GM21717 (cell line): Measurements from ENCODE around the gene ERO1B.
"Not testable (repeated sequence)": the region's sequence is repeated elsewhere in the genome, so short reads cannot be mapped to it uniquely, and the experiment has no call there.

Source experiments
- ATAC-seq: cut with Tn5 transposase; IDR thresholded peaks from one replicate; pipeline ENCODE4 v1.9.1; 2021; ENCODE audit warnings: mild to moderate bottlenecking, moderate library complexity; ENCODE audit not compliant: unreplicated experiment

ERO1B gene, protein sequence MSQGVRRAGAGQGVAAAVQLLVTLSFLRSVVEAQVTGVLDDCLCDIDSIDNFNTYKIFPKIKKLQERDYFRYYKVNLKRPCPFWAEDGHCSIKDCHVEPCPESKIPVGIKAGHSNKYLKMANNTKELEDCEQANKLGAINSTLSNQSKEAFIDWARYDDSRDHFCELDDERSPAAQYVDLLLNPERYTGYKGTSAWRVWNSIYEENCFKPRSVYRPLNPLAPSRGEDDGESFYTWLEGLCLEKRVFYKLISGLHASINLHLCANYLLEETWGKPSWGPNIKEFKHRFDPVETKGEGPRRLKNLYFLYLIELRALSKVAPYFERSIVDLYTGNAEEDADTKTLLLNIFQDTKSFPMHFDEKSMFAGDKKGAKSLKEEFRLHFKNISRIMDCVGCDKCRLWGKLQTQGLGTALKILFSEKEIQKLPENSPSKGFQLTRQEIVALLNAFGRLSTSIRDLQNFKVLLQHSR

DNA sequence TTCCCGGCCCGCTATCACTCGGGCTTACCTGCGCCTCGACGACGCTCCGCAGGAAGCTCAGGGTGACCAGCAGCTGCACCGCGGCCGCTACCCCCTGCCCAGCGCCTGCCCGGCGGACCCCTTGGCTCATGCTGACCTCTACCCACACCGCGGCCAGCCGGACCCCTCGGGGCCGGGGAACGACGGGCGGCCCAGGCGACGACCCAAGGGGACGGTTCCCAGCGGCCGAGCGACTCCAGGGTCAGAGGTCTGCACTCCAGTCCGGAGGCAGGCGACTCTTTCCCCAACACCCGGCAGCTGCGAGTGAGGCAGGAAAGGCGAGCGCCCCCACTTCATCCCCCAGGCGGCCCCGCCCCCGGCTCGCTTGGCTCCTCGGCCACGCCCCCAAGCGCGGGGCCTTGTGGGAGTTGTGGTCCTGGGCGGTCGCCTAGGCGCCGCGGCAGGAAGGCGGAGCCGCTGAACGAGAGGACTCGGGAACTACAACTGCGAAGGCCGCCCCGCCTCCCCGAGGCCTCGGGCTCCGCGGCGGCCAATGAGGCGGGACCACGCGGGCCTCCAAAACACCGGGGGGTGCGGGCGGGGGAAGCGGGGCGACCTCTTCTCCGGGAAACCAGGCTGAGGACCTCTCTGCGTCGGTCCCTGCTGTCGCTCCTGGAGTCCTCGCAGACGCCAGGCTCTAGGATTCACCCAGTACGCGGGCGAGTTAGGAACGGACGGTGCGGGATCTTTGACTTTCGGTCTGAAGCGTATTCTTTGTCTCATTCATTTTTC lies at the start of gene ERO1B:
ERO1B (minus strand) TSS at position 305 of the 771 bp plus-strand sequence; CDS start at position 130, 175 bp downstream.
- peak; percentile 75 for ATAC-seq

GRCh38 chr1:236331412-236331811 lies 49.7 kb upstream of the ERO1B start:
- not testable (repeated sequence) for ATAC-seq

DNA sequence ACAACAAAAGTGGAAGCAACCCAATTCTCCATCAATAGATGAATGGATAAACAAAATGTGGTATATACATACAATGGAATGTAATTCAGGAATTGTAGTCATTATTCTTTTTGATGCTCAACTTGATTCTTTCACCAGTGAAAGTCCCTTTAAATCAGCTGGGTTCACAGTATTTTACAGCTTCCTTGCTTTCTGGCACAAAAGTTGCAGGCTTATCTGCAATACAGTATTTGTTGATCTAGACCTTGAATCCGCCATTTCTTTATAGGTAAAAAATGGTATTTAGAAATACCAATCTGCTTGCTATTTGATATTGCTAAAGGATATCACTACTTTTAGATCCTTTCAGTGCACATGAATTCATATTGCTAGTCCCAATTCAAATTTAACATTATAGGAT lies 44.7 kb upstream of the ERO1B start:
- no peak for ATAC-seq

DNA sequence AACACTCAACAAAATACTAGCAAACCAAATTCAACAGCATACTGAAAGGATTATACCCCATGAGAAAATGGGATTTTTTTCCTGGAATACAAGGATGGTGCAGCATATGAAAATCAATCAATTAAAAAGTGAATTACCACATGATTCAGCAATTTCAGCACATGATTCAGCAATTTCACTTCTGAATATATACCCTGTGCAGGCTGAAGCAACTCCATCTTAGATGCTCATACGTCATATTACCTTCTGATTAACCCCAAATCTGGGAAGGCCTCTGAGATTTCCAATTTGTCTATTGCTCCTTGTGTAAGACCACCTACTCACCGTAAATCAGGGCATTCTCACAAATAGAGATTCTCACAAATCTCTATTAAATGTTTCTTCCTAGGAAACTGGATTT lies 43.8 kb upstream of the ERO1B start:
- ATAC-seq, result no peak

DNA sequence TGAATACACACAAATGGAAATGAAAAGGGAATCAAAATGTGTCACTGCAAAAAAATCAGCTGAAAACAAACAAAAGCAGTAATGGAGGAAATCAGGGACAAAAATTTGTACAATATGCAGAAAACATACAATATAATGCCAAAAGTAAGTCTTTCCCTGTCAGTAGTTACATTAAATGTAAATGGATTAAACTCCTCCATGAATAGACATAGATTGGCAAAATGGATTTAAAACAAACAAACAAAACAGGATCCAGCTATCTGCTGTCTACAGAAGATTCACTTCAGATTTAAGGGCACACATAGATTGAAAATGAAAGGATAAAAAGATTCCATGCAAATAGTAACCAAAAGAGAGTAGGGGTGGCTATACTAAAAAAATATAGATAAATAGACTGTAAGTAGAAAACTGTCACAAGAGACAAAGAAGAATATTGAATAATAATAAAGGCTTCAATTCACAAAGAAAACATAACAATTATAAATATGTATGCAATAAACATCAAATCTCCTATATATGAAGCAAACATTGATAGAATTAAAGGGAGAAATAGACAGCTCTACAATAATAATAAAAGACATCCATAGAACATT lies 42.2 kb upstream of the ERO1B start:
- no peak for ATAC-seq

DNA sequence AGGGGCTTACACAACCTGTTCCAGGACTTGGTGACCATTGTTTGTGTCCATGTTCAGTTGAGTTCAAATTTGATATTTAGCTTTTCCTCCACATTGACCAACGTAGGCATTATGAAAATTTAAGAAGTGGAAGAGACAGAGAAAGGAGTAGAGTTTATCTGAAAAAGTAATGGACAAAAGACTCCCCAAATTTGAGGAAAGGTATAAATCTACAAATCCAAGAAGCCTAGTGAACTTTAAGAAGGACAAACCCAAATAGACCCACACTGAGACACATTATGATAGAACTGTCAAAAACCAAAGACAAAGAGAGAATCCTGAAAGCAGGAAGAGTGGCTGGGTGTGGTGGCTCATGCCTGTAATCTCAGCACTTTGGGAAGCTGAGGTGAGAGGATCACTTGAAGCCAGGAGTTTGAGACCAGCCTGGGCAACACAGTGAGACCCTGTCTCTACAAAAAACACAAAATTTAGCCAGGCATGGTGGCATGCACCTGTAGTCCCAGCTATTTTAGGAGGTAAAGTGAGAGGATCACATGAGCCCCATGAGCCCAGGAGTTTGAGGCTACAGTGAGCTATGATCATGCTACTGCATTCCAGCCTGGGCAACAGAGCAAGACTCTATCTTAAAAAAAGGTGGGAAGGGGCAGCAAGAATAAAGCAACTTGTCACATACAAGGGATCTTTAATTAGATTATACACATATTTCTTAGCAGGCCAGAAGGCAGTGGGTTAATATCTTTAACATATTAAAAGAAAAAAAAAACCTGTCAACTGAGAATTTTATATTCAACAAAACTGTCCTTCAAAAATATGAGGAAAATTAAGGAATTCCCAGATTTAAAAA lies 41.0 kb upstream of the ERO1B start:
- ATAC-seq, result no peak

GRCh38 chr1:236321101-236321500 lies 39.3 kb upstream of the ERO1B start:
- ATAC-seq, result no peak

- no peak for ATAC-seq
These were observed 38.9 kb upstream of the ERO1B start for GRCh38 chr1:236320671-236321070.

DNA sequence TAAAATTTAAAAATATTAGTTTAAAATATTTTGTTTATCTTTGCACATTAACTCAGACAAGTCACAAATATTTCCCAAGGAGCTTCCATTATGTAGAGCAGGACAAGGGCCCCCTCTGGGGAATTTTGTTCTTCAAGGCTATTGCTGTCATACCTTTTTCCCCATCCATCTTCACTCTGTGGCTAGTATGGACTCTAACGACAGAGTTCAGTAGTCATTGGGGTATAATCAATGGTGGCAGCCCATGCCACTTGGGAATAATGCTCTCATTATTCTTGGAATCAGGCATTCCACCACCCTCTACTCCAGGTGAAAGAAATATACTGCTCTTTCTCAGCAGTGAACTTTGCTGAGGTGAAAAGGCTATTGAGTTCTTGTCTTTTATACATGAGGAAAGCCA lies 38.5 kb upstream of the ERO1B start:
- no peak for ATAC-seq

DNA sequence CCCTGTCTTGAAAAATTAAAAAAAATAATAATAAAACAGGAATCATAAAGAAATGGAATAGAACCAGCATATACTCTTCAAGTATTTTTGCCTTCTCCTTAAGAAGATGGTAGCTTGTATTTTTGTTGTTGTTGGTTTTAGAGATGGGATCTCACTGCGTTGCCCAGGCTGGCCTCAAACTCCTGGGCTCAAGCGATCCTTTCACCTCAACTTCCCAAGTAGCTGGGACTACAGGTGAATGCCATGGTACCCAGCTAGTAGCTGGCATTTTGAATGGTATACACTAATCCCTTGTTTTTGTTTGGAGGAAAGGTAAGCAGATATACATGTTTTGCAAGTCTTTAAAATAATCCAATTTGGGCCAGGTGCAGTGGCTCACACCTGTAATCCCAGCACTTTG lies 34.7 kb upstream of the ERO1B start:
- no peak for ATAC-seq

DNA sequence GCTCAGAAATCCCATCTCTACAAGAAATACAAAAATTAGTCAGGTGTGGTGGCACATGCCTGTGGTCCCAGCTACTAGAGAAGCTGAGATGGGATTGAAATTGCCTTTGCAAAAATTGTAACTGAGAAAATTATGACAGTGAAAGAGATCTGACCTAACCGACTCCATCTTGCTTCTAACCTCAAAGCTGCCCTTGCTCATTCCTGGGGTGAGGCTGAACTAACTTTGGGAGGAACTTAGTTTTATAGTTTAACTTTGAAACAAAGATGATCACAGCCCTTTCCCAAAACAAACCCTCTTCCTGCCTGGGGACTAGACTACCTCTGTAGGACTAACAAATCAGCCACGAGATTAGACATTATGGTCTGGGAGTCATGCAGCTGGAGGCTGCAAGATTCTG lies 33.8 kb upstream of the ERO1B start:
- ATAC-seq, result no peak

GRCh38 chr1:236315092-236315491 lies 33.3 kb upstream of the ERO1B start:
- ATAC-seq, result no peak

- ATAC-seq, result not testable (repeated sequence)
These were observed 32.3 kb upstream of the ERO1B start for GRCh38 chr1:236314050-236314449.

DNA sequence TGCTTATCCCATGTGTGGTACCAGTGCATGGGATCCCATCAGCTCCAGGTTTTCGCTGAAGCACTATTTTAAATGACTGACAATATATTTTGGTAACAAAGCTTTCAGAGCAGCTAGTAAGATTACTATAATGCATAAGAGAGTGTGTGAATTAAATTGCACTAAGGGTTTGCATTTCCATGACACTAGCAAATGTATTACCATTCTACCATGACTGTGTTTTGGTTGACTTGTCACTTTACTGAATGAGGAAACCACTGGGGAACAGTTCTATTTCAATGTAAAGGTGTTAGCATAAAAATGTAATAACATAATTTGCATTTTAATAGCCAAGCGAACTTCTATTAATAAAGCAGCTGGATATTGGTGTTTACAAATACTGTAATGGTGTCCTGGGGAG lies 31.7 kb upstream of the ERO1B start:
- ATAC-seq, result no peak

DNA sequence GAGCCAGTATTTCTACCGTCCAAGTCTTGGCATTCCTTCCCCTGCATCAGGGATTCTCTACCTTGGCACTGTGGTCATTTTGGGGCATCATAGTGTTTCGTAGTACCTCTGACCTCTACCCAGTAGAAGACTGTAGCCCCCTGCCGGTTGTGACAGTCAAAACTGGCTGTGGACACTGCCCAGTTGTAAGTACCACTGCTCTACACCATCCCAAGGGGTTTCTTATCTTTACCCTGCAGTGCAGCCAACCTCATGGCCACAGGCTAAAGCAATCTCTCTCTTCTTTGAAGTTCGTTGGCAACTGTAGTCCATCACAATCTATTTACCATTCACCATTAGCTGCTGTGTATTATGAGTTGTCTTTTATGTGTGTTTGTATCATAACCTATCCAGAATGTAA lies 29.3 kb upstream of the ERO1B start:
- ATAC-seq, result no peak

DNA sequence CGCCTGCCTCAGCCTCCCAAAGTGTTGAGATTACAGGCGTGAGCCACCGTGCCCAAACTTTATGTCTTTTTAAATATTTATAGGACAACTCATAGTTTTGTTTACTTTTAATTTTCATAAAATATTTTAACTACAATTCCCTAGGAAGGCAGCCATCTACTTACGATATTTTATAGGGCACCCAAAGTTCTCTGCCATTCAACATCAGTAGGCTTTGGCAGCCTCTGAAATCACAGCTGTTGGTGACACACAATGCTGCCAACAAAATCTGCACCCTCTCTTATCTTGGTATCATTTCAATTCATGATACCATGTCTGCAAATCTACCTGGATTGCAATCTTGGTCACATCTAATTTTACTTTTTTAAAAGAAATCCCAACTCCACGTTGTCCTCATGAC lies 27.1 kb upstream of the ERO1B start:
- no peak for ATAC-seq

DNA sequence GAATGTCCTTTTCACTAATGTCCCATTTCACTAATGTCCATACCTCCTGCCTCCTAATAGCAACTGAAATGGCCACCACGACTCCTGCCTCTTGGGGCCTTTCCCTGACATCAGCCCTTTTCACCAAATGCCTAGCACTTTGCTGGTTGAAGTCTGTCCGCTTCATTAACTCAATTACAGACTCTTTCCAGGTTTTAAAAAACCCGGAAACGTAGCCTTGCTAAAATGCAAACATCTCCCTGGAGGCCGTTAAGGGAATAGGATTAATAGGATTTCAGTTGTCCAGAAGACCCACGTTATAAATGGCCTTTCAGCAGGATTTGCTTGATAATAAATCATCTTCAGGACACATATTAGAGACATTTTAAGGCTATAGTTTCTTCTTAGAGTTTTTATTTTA lies 25.7 kb upstream of the ERO1B start:
- no peak for ATAC-seq

GRCh38 chr1:236304682-236305081 lies 22.9 kb upstream of the ERO1B start:
- no peak for ATAC-seq

- ATAC-seq, result peak; percentile 67
These were observed 21.9 kb upstream of the ERO1B start for GRCh38 chr1:236303675-236304074.

GRCh38 chr1:236302941-236303340 lies 21.2 kb upstream of the ERO1B start:
- ATAC-seq, result no peak

DNA sequence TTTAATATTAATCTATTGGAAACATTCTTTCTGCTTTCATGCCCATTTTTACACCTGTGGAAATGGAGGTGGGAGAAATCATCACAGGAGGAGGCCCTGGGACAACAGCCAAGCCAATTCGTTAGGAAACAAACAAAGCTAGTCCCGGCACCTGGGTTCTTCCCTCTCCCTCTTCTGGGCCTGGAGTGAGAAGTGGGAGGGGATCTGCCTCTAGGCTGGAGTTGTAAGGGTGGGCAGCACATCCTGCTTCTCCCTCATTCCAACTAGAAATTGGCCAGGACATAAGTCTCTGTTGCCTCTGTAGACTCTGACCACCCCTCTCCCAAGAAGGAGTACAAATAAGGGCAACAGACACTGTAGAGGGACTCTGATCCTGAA lies 20.2 kb upstream of the ERO1B start:
- ATAC-seq, result no peak
